SK-N-SH treated with all-trans-retinoic acid at 6 μM for 48 hours (cell line): ENCODE measurements around the gene NHLRC2.

Source experiments
- CSDC2 ChIP-seq: fragments of 250-450 bp; sonication (Bioruptor Pico); IDR thresholded peaks from 2 replicates; pipeline ENCODE4 v1.5.0; 2020; ENCODE audit warnings: mild to moderate bottlenecking, moderate library complexity
- CSRNP3 ChIP-seq: fragments of 250-450 bp; sonication (Bioruptor Pico); IDR thresholded peaks from 2 replicates; pipeline ENCODE4 v1.5.1; 2021; ENCODE audit warnings: mild to moderate bottlenecking, moderate library complexity
- ESRRG ChIP-seq: fragments of 250-450 bp; sonication (Bioruptor Pico); IDR thresholded peaks from 2 replicates; pipeline ENCODE4 v1.6.1; 2021; ENCODE audit warnings: mild to moderate bottlenecking
- GLIS3 ChIP-seq: fragments of 250-450 bp; sonication (Bioruptor Pico); IDR thresholded peaks from 2 replicates; pipeline ENCODE4 v1.5.0; 2020; ENCODE audit warnings: mild to moderate bottlenecking, moderate library complexity
- OSR1 ChIP-seq: fragments of 250-450 bp; sonication (Bioruptor Pico); IDR thresholded peaks from 2 replicates; pipeline ENCODE4 v1.8.0; 2022; ENCODE audit warnings: moderate library complexity, mild to moderate bottlenecking, inconsistent platforms
- PATZ1 ChIP-seq: fragments of 250-450 bp; sonication (Bioruptor Pico); IDR thresholded peaks from 2 replicates; pipeline ENCODE4 v1.8.0; 2020; ENCODE audit warnings: mild to moderate bottlenecking, moderate library complexity, borderline replicate concordance
- RARB ChIP-seq: fragments of 250-450 bp; sonication (Bioruptor Pico); IDR thresholded peaks from 2 replicates; pipeline ENCODE4 v1.8.0; 2021; ENCODE audit warnings: mild to moderate bottlenecking, moderate library complexity
- SNAI2 ChIP-seq: fragments of 250-450 bp; sonication (Bioruptor Pico); IDR thresholded peaks from 2 replicates; pipeline ENCODE4 v1.5.0; 2020; ENCODE audit warnings: mild to moderate bottlenecking, moderate library complexity
- TSHZ2 ChIP-seq: fragments of 250-450 bp; sonication (Bioruptor Pico); IDR thresholded peaks from 2 replicates; pipeline ENCODE4 v1.5.0; 2020; ENCODE audit warnings: mild to moderate bottlenecking, moderate library complexity
- ZC3H10 ChIP-seq: fragments of 250-450 bp; sonication (Bioruptor Pico); IDR thresholded peaks from 2 replicates; pipeline ENCODE4 v1.5.1; 2021; ENCODE audit warnings: mild to moderate bottlenecking, moderate library complexity
- ZFP30 ChIP-seq: fragments of 450-650 bp; formaldehyde crosslinking; IDR thresholded peaks from 2 replicates; pipeline ENCODE4 v1.5.0; 2022; ENCODE audit warnings: mild to moderate bottlenecking, moderate library complexity
- ZNF565 ChIP-seq: fragments of 450-650 bp; formaldehyde crosslinking; conservative IDR thresholded peaks from 2 replicates; pipeline ENCODE4 v1.5.0; 2020; ENCODE audit warnings: low read depth, mild to moderate bottlenecking, moderate library complexity
- ZNF70 ChIP-seq: fragments of 450-650 bp; formaldehyde crosslinking; IDR thresholded peaks from 2 replicates; pipeline ENCODE4 v1.5.0; 2020; ENCODE audit warnings: mild to moderate bottlenecking, moderate library complexity
- ZNF8 ChIP-seq: fragments of 450-650 bp; formaldehyde crosslinking; IDR thresholded peaks from 2 replicates; pipeline ENCODE4 v1.5.0; 2020; ENCODE audit warnings: mild to moderate bottlenecking, moderate library complexity

GRCh38 chr10:113857210-113857609, 2.7 kb downstream of the NHLRC2 start:
- TF ChIP-seq PATZ1 (CRISPR knock-in tag), result no peak
- TF ChIP-seq ZC3H10 (CRISPR knock-in tag), result no peak
- TF ChIP-seq ZNF8, result no peak
- no peak for TF ChIP-seq TSHZ2 (CRISPR knock-in tag)
- no peak for TF ChIP-seq ZFP30 (CRISPR knock-in tag)
- TF ChIP-seq CSRNP3 (CRISPR knock-in tag), result no peak
- no peak for TF ChIP-seq OSR1 (CRISPR knock-in tag)
- TF ChIP-seq ZNF70 (CRISPR knock-in tag), result no peak
- TF ChIP-seq CSDC2 (CRISPR knock-in tag), result no peak
- TF ChIP-seq GLIS3 (CRISPR knock-in tag), result no peak
- TF ChIP-seq SNAI2 (CRISPR knock-in tag), result no peak
- TF ChIP-seq RARB (CRISPR knock-in tag), result no peak
- TF ChIP-seq ESRRG (CRISPR knock-in tag), result no peak
- TF ChIP-seq ZNF565 (CRISPR knock-in tag), result no peak
